DND-41 (cell line): Measurements from ENCODE around the gene C3orf18.

ENCODE experiments used
- EZH2 ChIP-seq: IDR thresholded peaks from 3 replicates; pipeline ENCODE4 v1.6.1; 2012; ENCODE audit warnings: borderline replicate concordance, low read depth, mild to moderate bottlenecking, moderate library complexity, low read length, inconsistent platforms; ENCODE audit not compliant: severe bottlenecking
- TF ChIP-seq, protein P1 (sequence below): IDR thresholded peaks from 2 replicates; pipeline ENCODE4 v1.5.1; 2012; ENCODE audit warnings: borderline replicate concordance, low read length, moderate library complexity, mild to moderate bottlenecking; ENCODE audit not compliant: poor library complexity, severe bottlenecking; ENCODE audit errors: extremely low read depth

DNA sequence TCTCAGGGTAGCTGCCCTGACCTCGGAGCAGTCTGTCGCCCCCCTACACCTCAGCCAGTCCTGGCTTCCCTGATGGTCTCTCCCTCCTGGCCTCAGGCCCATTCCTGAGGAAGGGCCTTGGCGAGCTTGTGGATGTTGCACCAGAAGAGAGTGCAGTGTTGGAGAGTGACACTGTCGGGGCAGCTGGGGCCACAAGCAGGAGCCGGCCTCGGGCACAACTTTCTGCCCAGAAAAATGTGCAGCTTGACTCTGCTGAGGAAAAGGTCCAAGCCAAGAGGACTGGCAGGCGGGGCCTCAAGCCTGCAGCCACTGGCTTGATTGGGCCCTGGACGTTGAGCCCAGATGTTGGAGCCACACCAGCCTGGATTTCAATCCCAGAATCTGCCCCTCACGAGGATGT, 14.5 kb upstream of the C3orf18 start:
- TF ChIP-seq, protein P1, sequence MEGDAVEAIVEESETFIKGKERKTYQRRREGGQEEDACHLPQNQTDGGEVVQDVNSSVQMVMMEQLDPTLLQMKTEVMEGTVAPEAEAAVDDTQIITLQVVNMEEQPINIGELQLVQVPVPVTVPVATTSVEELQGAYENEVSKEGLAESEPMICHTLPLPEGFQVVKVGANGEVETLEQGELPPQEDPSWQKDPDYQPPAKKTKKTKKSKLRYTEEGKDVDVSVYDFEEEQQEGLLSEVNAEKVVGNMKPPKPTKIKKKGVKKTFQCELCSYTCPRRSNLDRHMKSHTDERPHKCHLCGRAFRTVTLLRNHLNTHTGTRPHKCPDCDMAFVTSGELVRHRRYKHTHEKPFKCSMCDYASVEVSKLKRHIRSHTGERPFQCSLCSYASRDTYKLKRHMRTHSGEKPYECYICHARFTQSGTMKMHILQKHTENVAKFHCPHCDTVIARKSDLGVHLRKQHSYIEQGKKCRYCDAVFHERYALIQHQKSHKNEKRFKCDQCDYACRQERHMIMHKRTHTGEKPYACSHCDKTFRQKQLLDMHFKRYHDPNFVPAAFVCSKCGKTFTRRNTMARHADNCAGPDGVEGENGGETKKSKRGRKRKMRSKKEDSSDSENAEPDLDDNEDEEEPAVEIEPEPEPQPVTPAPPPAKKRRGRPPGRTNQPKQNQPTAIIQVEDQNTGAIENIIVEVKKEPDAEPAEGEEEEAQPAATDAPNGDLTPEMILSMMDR = no peak
- TF ChIP-seq EZH2 = no peak
